Liver (tissue), 9 donors: Measurements from ENCODE around the gene DOCK1. TPM values are rescaled to one million over a fixed set of nuclear protein-coding genes. Genes with fewer than 3 reads are reported as not detected.

Experiments used
- DNase-seq: peaks from one replicate; pipeline ENCODE4 v3.0.0-alpha.2; 2017; ENCODE audit warnings: low spot score
- H3K27ac ChIP-seq, 2 donors: one replicate each; pipeline ENCODE4 v1.7.0; 2013; ENCODE audit warnings: inconsistent platforms in 2 of 2, low read length in 2 of 2, control low read depth in 1 of 2, low read depth in 1 of 2, mild to moderate bottlenecking in 1 of 2
- H3K27me3 ChIP-seq, 4 donors: one replicate each; pipeline versions ENCODE4 v1.6.1 to v1.7.0; 2013; ENCODE audit warnings: low read length in 3 of 4, inconsistent platforms in 1 of 4, mild to moderate bottlenecking in 1 of 4, moderate library complexity in 1 of 4; ENCODE audit not compliant: control insufficient read depth in 4 of 4, insufficient read depth in 4 of 4
- H3K36me3 ChIP-seq, 4 donors: one replicate each; pipeline versions ENCODE4 v1.6.1 to v1.7.0; 2013; ENCODE audit warnings: low read length in 3 of 4, mild to moderate bottlenecking in 3 of 4, low read depth in 1 of 4, moderate library complexity in 1 of 4; ENCODE audit not compliant: control insufficient read depth in 4 of 4, insufficient read depth in 3 of 4
- H3K4me1 ChIP-seq, 4 donors: one replicate each; pipeline versions ENCODE4 v1.6.1 to v1.7.0; 2013; ENCODE audit warnings: low read length in 3 of 4, mild to moderate bottlenecking in 3 of 4, moderate library complexity in 1 of 4; ENCODE audit not compliant: control insufficient read depth in 4 of 4, insufficient read depth in 4 of 4
- H3K4me3 ChIP-seq, 3 donors: one replicate each; pipeline versions ENCODE4 v1.6.1 to v1.7.0; 2013; ENCODE audit warnings: low read length in 3 of 3, control low read depth in 1 of 3, low read depth in 1 of 3, mild to moderate bottlenecking in 1 of 3
- H3K9ac ChIP-seq, 2 donors: one replicate each; pipeline ENCODE4 v1.7.0; 2013; ENCODE audit warnings: low read length in 2 of 2, mild to moderate bottlenecking in 2 of 2, moderate library complexity in 2 of 2, control low read depth in 1 of 2, low read depth in 1 of 2
- H3K9me3 ChIP-seq, 4 donors: one replicate each; pipeline versions ENCODE4 v1.6.1 to v1.7.0; 2013; ENCODE audit warnings: low read length in 3 of 4; ENCODE audit not compliant: control insufficient read depth in 4 of 4
- EGR1 ChIP-seq, 2 donors: IDR thresholded peaks; 2 replicates each; pipeline ENCODE4 v1.6.1; 2016 to 2018; ENCODE audit warnings: antibody characterized with exemption in 2 of 2, low read depth in 2 of 2
- FOXA1 ChIP-seq: IDR thresholded peaks from 2 replicates; pipeline ENCODE4 v1.6.1; 2016; ENCODE audit warnings: antibody characterized with exemption
- FOXA2 ChIP-seq: IDR thresholded peaks from 2 replicates; pipeline ENCODE4 v1.6.1; 2016; ENCODE audit warnings: antibody characterized with exemption
- GABPA ChIP-seq, 2 donors: IDR thresholded peaks in 1 of 2; conservative IDR thresholded peaks in 1 of 2; 2 replicates each; pipeline ENCODE4 v1.6.1; 2016; ENCODE audit warnings: antibody characterized with exemption in 2 of 2, mild to moderate bottlenecking in 1 of 2, moderate library complexity in 1 of 2
- HNF4G ChIP-seq: IDR thresholded peaks from 2 replicates; pipeline ENCODE4 v1.6.1; 2016; ENCODE audit warnings: antibody characterized with exemption
- JUND ChIP-seq, 2 donors: IDR thresholded peaks; 2 replicates each; pipeline ENCODE4 v1.6.1; 2016; ENCODE audit warnings: antibody characterized with exemption in 2 of 2
- NR2F2 ChIP-seq: IDR thresholded peaks from 2 replicates; pipeline ENCODE4 v1.6.1; 2016; ENCODE audit warnings: antibody characterized with exemption
- REST ChIP-seq: IDR thresholded peaks from 2 replicates; pipeline ENCODE4 v1.6.1; 2016; ENCODE audit warnings: antibody characterized with exemption, mild to moderate bottlenecking
- SP1 ChIP-seq: IDR thresholded peaks from 2 replicates; pipeline ENCODE4 v1.6.1; 2018; ENCODE audit warnings: antibody characterized with exemption, mild to moderate bottlenecking
- TAF1 ChIP-seq: conservative IDR thresholded peaks from 2 replicates; pipeline ENCODE4 v1.6.1; 2016; ENCODE audit warnings: antibody characterized with exemption, mild to moderate bottlenecking
- YY1 ChIP-seq: IDR thresholded peaks from 2 replicates; pipeline ENCODE4 v1.6.1; 2016; ENCODE audit warnings: antibody characterized with exemption, mild to moderate bottlenecking
- WGBS: extraction: QIAGEN DNeasy Blood & Tissue Kit; methylation state at CpG from one replicate; pipeline ENCODE4 v1.1.7; 2013; 5-methylcytosine and 5-hydroxymethylcytosine counted together
- polyA plus RNA-seq, 2 donors: library from polyadenylated mRNA; stranded (reverse) in 1 of 2; unstranded in 1 of 2; fragments of 200-250 nt in 1 of 2; fragments of >200 nt in 1 of 2; fragmentation: Nextera tagmentation in 1 of 2; extraction: Ambion mirVana in 1 of 2; gene quantifications; one replicate each; pipeline versions ENCODE4 v1.2.1 to v1.2.3, GENCODE V29; 2013 to 2015
- total RNA-seq, 2 donors: library from RNA; depleted of rRNA; stranded (reverse); fragments of >200 nt; gene quantifications; one replicate each; pipeline ENCODE4 v1.2.3, GENCODE V29; 2014
- TF ChIP-seq, protein P1 (sequence below): fragments of 150-350 bp; IDR thresholded peaks from 2 replicates; pipeline ENCODE4 v1.5.1; 2017; ENCODE audit warnings: improper control_type of control experiment, low read depth, low read length; ENCODE audit not compliant: missing input control
- TF ChIP-seq, protein P2 (sequence below): IDR thresholded peaks from 2 replicates; pipeline ENCODE4 v1.6.1; 2016; ENCODE audit warnings: antibody characterized with exemption
- TF ChIP-seq, protein P3 (sequence below): IDR thresholded peaks from 2 replicates; pipeline ENCODE4 v1.6.1; 2016; ENCODE audit warnings: antibody characterized with exemption
- donor health status: healthy.
- donor health status: healthy.
- donor health status: healthy.
- donor health status: healthy.
- donor health status: healthy.

The DOCK1 gene
- total and polyA plus RNA-seq, 4 donors, result 3.8 to 28.8 (median 9.1) TPM

DNA sequence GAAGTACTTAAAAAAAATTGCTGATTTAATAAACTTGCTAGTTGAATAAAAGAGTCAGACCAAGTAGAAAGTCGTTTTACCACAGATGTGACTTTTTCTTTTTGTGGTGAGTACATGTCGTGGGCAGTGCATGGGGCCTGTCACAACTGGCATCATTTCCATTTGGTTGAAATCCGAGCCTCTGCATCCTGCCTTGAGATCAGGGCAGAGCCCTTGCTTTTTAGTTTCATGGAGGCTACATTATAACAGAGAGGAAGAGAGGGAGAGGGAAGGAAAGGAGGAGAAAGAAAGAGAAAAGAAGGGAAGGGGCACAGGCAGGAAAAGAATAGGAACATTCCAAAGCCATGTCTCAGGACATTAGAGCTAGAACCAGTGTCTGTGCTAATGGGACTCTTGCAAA lies 311.6 kb downstream of the DOCK1 start:
- H3K9me3 ChIP-seq, result no peaks in the 10 kb centered on the region
- no peak overlapping the region for H3K27ac ChIP-seq
- TF ChIP-seq, protein P1, sequence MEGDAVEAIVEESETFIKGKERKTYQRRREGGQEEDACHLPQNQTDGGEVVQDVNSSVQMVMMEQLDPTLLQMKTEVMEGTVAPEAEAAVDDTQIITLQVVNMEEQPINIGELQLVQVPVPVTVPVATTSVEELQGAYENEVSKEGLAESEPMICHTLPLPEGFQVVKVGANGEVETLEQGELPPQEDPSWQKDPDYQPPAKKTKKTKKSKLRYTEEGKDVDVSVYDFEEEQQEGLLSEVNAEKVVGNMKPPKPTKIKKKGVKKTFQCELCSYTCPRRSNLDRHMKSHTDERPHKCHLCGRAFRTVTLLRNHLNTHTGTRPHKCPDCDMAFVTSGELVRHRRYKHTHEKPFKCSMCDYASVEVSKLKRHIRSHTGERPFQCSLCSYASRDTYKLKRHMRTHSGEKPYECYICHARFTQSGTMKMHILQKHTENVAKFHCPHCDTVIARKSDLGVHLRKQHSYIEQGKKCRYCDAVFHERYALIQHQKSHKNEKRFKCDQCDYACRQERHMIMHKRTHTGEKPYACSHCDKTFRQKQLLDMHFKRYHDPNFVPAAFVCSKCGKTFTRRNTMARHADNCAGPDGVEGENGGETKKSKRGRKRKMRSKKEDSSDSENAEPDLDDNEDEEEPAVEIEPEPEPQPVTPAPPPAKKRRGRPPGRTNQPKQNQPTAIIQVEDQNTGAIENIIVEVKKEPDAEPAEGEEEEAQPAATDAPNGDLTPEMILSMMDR, result no peak
- no peak overlapping the region for H3K9ac ChIP-seq
- DNase-seq, result no peak
- WGBS, result 84% methylated on average over 3 of the region's 3 CpGs
- no peaks in the 10 kb centered on the region for H3K4me1 ChIP-seq
- no peak overlapping the region for H3K4me3 ChIP-seq
- H3K27me3 ChIP-seq, result no peaks in the 10 kb centered on the region
- H3K36me3 ChIP-seq, result no peaks in the 10 kb centered on the region

- TF ChIP-seq, protein P1, result no peak
- TF ChIP-seq EGR1 (IDR thresholded peaks at IDR 0.05; ENCODE audit: low read depth in 2 of 2), result no peak
- TF ChIP-seq TAF1, result no peak
- no peak for DNase-seq
- Histone ChIP-seq H3K9me3 (no peaks in the 10 kb centered on the region), H3K36me3 (no peaks in the 10 kb centered on the region), H3K27ac (no peak overlapping the region), H3K4me1 (no peaks in the 10 kb centered on the region), H3K9ac (no peak overlapping the region), H3K4me3 (no peak overlapping the region), H3K27me3 (no peaks in the 10 kb centered on the region)
- WGBS, result 93% methylated on average over 3 of the region's 3 CpGs
Observed at GRCh38 chr10:127218658-127219057, 313.4 kb downstream of the DOCK1 start.

DNA sequence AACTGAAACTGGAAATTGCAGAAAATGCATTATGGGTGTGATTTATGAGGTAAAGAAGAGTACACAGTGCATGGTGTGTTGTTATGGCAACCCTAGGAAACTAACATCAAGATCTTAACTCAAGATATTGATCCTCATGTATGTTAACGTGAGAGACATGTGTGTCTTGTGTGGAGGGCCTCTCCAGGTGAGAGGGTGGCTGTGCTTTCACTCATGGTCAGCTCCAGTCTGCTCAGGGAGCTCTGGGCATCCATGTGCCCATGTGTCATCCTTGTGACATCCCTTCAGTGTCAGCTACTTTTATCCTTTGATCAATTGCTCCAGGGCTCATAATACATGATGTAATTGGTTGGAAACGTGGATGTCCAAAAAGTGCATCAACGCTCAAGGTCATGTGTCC lies 316.1 kb downstream of the DOCK1 start:
- Histone ChIP-seq H3K27me3 (no peaks in the 10 kb centered on the region), H3K27ac (no peak overlapping the region), H3K4me1 (no peaks in the 10 kb centered on the region), H3K9ac (no peak overlapping the region), H3K9me3 (no peaks in the 10 kb centered on the region), H3K4me3 (no peak overlapping the region), H3K36me3 (no peaks in the 10 kb centered on the region)
- DNase-seq, result no peak
- TF ChIP-seq, protein P2, sequence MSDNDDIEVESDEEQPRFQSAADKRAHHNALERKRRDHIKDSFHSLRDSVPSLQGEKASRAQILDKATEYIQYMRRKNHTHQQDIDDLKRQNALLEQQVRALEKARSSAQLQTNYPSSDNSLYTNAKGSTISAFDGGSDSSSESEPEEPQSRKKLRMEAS, result no peak
- TF ChIP-seq, protein P1, result no peak
- no peak for TF ChIP-seq NR2F2
- no peak for TF ChIP-seq FOXA1
- TF ChIP-seq JUND (IDR thresholded peaks at IDR 0.05), result no peak
- TF ChIP-seq, protein P3, sequence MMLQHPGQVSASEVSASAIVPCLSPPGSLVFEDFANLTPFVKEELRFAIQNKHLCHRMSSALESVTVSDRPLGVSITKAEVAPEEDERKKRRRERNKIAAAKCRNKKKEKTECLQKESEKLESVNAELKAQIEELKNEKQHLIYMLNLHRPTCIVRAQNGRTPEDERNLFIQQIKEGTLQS, result no peak
- TF ChIP-seq HNF4G, result no peak
- no peak for TF ChIP-seq SP1
- TF ChIP-seq GABPA (IDR thresholded peaks at IDR 0.05 in 1 of 2, conservative IDR thresholded peaks at IDR 0.05 in 1 of 2), result no peak
- no peak for TF ChIP-seq TAF1
- no peak for TF ChIP-seq YY1
- no peak for TF ChIP-seq EGR1 (IDR thresholded peaks at IDR 0.05; ENCODE audit: low read depth in 2 of 2)
- no peak for TF ChIP-seq FOXA2
- no peak for TF ChIP-seq REST
- 88% methylated on average over 3 of the region's 3 CpGs for WGBS
